Sigmoid colon (tissue), 7 donors: Measurements from ENCODE around the gene PSMG3. TPM values are rescaled to one million over a fixed set of nuclear protein-coding genes. Genes with fewer than 3 reads are reported as not detected.

Experiments
- DNase-seq: peaks from one replicate; pipeline ENCODE4 v3.0.0-alpha.2; 2019
- H3K27ac ChIP-seq, 4 donors: fragments of 200-600 bp; sonication (generic); one replicate each; pipeline ENCODE4 v1.5.1; 2016 to 2019; ENCODE audit warnings: mild to moderate bottlenecking in 1 of 4
- H3K27me3 ChIP-seq, 3 donors: fragments of 200-600 bp; sonication (generic); one replicate each; pipeline ENCODE4 v1.5.1; 2019; ENCODE audit warnings: mild to moderate bottlenecking in 1 of 3
- H3K36me3 ChIP-seq, 4 donors: fragments of 200-600 bp; sonication (generic); one replicate each; pipeline ENCODE4 v1.5.1; 2016 to 2019
- H3K4me1 ChIP-seq, 4 donors: fragments of 200-600 bp; sonication (generic); one replicate each; pipeline ENCODE4 v1.5.1; 2017 to 2019
- H3K4me3 ChIP-seq, 4 donors: fragments of 200-600 bp; sonication (generic); one replicate each; pipeline ENCODE4 v1.5.1; 2017 to 2019; ENCODE audit warnings: mild to moderate bottlenecking in 2 of 4, moderate library complexity in 1 of 4
- H3K9me3 ChIP-seq, 4 donors: fragments of 200-600 bp in 3 of 4; sonication (generic) in 3 of 4; one replicate each; pipeline versions ENCODE4 v1.5.1 to v1.6.1; 2013 to 2019
- CTCF ChIP-seq, 4 experiments: fragments of 450-650 bp in 3 of 4; fragments of 200-600 bp in 1 of 4; IDR thresholded peaks; one replicate each; pipeline ENCODE4 v1.5.1; 2016 to 2019; ENCODE audit warnings: antibody characterized with exemption in 4 of 4, mild to moderate bottlenecking in 3 of 4, moderate library complexity in 2 of 4
- EP300 ChIP-seq, 4 donors: sonication (generic); formaldehyde crosslinking; IDR thresholded peaks; one replicate each; pipeline ENCODE4 v1.6.1; 2017; ENCODE audit warnings: antibody characterized with exemption in 4 of 4
- POLR2A ChIP-seq, 2 donors: fragments of 450-650 bp; IDR thresholded peaks; one replicate each; pipeline ENCODE4 v1.6.1; 2016; ENCODE audit warnings: antibody characterized with exemption in 2 of 2, mild to moderate bottlenecking in 2 of 2, moderate library complexity in 2 of 2
- POLR2AphosphoS5 ChIP-seq, 4 donors: sonication (generic); formaldehyde crosslinking; IDR thresholded peaks; one replicate each; pipeline ENCODE4 v1.6.1; 2017; ENCODE audit warnings: antibody characterized with exemption in 4 of 4
- WGBS, 2 donors: extraction: QIAGEN DNeasy Blood & Tissue Kit; methylation state at CpG; one replicate each; pipeline ENCODE4 v1.1.7; 2013; 5-methylcytosine and 5-hydroxymethylcytosine counted together
- intact Hi-C: fragments of 100-400 bp; cut with DNase I; formaldehyde crosslinking; loops from one replicate; pipeline ENCODE4 v1.15.1; 2023
- polyA plus RNA-seq, 3 donors: library from polyadenylated mRNA; stranded (reverse); fragments of 200-250 nt; gene quantifications; one replicate each; pipeline ENCODE4 v1.2.3, GENCODE V29; 2013
- total RNA-seq, 4 donors: library from RNA; depleted of rRNA; stranded (reverse); fragments of >200 nt; gene quantifications; one replicate each; pipeline ENCODE4 v1.1.0, GENCODE V29; 2016
- donor health status: healthy with polysubstance abuse.
- donor health status: Bipolar disorder and iron deficiency.
- donor health status: healthy.

The PSMG3 gene
- total and polyA plus RNA-seq, 7 donors, result 23.3 to 68.0 (median 50.5) TPM

DNA sequence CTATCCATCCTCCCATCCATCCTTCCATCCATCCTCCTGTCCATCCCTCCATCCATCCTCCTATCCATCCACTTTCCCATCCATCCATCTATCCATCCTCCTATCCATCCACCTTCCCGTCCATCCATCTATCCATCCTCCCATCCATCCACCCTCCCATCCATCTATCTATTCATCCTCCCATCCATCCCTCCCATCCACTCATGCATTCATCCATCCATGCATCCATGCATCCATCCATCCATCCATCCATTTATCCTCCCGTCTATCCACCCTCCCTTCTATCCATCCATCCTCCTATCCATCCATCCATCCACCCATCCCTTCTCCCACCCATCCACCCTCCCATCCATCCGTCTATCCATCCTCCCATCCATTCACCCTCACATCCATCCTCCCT, 25.2 kb upstream of the PSMG3 start:
- no peak for DNase-seq
- Histone ChIP-seq H3K4me1 (no peaks in the 10 kb centered on the region), H3K27ac (no peak overlapping the region), H3K27me3 (peaks cover 15 to 78% (median 42%) of the 10 kb centered on the region in 3 donors), H3K4me3 (no peak overlapping the region), H3K36me3 (no peaks in the 10 kb centered on the region), H3K9me3 (no peaks in the 10 kb centered on the region)
- WGBS, 2 donors, result 86 to 90% methylated on average over 3 of the region's 3 CpGs
- no peak for TF ChIP-seq POLR2A (IDR thresholded peaks at IDR 0.05)
- no peak for TF ChIP-seq EP300 (IDR thresholded peaks at IDR 0.05)
- no peak for TF ChIP-seq CTCF (IDR thresholded peaks at IDR 0.05)
- TF ChIP-seq POLR2AphosphoS5 (IDR thresholded peaks at IDR 0.05), result no peak
- intact Hi-C loops, result no loop called here

GRCh38 chr7:1593904-1594421, 24.1 kb upstream of the PSMG3 start:
- Histone ChIP-seq H3K36me3 (no peaks in the 10 kb centered on the region), H3K4me1 (no peaks in the 10 kb centered on the region), H3K27me3 (peaks cover 15 to 82% (median 52%) of the 10 kb centered on the region in 3 donors), H3K4me3 (no peak overlapping the region), H3K9me3 (peaks cover 0 to 6% (median 2%) of the 10 kb centered on the region in 4 donors), H3K27ac (no peak overlapping the region)
- intact Hi-C loops, result no loop called here
- no peak for TF ChIP-seq POLR2AphosphoS5 (IDR thresholded peaks at IDR 0.05)
- no peak for TF ChIP-seq POLR2A (IDR thresholded peaks at IDR 0.05)
- no peak for DNase-seq
- WGBS, 2 donors, result 84% methylated on average over 4 of the region's 4 CpGs

DNA sequence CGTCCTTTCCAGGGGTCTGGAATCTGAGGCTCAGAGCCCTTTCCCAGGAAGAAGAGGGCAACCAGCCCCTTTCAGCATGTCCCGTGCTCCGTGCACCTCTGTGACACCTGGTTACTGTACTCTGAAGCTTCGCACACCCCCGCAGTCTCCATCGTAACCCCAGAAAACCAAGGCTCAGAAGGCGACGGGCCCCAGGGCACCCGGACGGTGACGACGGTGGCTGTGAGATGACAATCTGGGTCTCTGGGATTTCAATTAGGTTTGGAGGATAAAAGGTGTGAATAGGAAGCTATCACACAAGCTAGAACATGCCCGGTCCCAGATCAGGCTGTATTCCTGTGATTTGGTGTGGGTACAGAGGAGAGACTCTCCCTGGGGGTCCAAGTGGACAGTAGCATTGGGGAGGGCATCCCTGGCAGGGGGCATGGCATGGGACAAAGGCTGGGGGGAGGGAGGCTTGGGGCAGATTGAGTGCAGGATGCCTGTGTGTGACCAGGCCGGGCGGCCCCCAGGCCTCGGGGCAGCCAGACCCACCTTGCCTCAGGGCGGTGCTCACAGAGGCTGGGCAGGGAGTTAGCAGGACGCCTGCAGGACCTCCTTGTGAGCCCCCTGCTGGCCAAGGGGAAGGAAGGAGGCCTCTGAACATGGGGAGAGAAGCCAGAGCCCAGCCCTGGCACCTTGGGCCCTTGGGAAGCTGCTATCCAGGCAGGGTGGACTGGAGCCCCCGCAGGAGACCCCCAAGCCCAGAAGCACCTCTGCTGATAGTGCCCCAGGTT, 23.4 kb upstream of the PSMG3 start:
- Histone ChIP-seq H3K27ac (no peak overlapping the region), H3K4me1 (no peaks in the 10 kb centered on the region), H3K36me3 (no peaks in the 10 kb centered on the region), H3K4me3 (no peak overlapping the region), H3K27me3 (peaks cover 15 to 85% (median 54%) of the 10 kb centered on the region in 3 donors), H3K9me3 (peaks cover 0 to 7% (median 3%) of the 10 kb centered on the region in 4 donors)
- DNase-seq, result no peak
- WGBS, 2 donors, result 64 to 68% methylated on average over 19 of the region's 19 CpGs
- intact Hi-C loops, result no loop called here
- TF ChIP-seq POLR2AphosphoS5 (IDR thresholded peaks at IDR 0.05), result no peak
- no peak for TF ChIP-seq CTCF (IDR thresholded peaks at IDR 0.05)
- TF ChIP-seq POLR2A (IDR thresholded peaks at IDR 0.05), result no peak
- no peak for TF ChIP-seq EP300 (IDR thresholded peaks at IDR 0.05)

DNA sequence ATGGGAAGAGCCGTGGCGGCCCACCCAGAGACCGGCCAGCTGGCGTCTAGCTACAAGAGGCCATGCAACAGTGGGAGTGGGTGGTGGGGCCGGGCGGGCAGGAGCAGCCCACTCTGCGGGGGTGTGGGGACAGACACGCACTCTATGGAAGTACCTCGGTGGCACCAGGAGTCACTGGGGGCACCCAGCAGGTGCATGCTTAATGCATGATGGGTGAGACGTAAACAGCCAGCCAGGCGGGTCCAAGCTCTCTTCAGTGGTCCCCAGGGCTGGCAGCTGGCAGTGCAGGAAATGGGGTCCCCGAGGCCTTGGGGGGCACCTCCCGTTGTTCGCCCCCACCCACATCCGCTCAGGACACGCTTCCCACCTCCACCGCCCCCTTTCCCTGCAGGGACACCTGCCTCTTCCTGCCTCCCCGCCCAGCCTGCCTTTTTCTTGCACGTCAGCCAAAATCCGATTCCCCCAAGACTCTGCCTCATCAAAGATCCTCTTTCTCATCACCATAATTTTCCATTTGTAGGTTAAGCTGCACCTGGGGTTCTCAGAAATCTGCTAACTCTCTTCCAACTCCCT, 22.6 kb upstream of the PSMG3 start:
- H3K4me3 ChIP-seq, result no peak overlapping the region
- no peaks in the 10 kb centered on the region for H3K36me3 ChIP-seq
- H3K27me3 ChIP-seq, result peaks cover 15 to 90% (median 51%) of the 10 kb centered on the region in 3 donors
- DNase-seq, result no peak
- TF ChIP-seq CTCF (IDR thresholded peaks at IDR 0.05) (no peak), POLR2A (IDR thresholded peaks at IDR 0.05) (no peak), POLR2AphosphoS5 (IDR thresholded peaks at IDR 0.05) (no peak), EP300 (IDR thresholded peaks at IDR 0.05) (no peak)
- intact Hi-C loops, result no loop called here
- 43 to 67% methylated on average over 20 of the region's 20 CpGs for WGBS, 2 donors
- no peaks in the 10 kb centered on the region for H3K4me1 ChIP-seq
- H3K9me3 ChIP-seq, result peaks cover 0 to 7% (median 3%) of the 10 kb centered on the region in 4 donors
- H3K27ac ChIP-seq, result no peak overlapping the region

DNA sequence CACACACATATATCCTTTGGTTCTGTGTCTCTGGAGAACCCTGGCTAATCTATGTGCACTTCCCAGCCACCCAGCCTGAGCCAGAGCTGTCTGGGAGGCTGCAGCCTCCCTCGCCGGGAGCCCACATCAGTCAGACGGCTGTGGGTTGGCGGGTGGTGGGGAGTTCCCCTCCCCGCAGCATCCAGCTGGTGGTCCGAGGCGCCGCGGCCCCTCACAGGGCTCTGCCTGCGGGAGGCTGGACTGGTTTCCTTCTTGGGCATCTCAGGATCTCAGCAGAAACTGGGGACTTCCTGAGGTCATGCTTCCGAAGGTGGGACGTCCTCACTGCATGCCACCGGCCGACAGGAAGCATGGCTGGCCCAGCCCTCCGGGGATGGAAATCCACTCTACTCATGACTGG, 22.0 kb upstream of the PSMG3 start:
- no peak for DNase-seq
- no peak overlapping the region for H3K27ac ChIP-seq
- TF ChIP-seq EP300 (IDR thresholded peaks at IDR 0.05) (no peak), CTCF (IDR thresholded peaks at IDR 0.05) (no peak), POLR2A (IDR thresholded peaks at IDR 0.05) (no peak), POLR2AphosphoS5 (IDR thresholded peaks at IDR 0.05) (no peak)
- H3K27me3 ChIP-seq, result peaks cover 15 to 90% (median 56%) of the 10 kb centered on the region in 3 donors
- H3K9me3 ChIP-seq, result peaks cover 0 to 7% (median 3%) of the 10 kb centered on the region in 4 donors
- H3K4me1 ChIP-seq, result peaks cover 0 to 4% (median 0%) of the 10 kb centered on the region in 4 donors
- whole genome bisulfite sequencing, 2 donors, result 17 to 56% methylated on average over 15 of the region's 15 CpGs
- H3K4me3 ChIP-seq, result no peak overlapping the region
- H3K36me3 ChIP-seq, result no peaks in the 10 kb centered on the region
- intact Hi-C loops, result no loop called here
